ENCODE data around the gene TSPAN7.
A peak's percentile ranks its signal among the peaks of the same experiment; 100 is the strongest.

TSPAN7 gene

GRCh38 chrX:38668771-38669170 lies 107.4 kb downstream of the TSPAN7 start:
- peaks cover 0 to 16% (median 8%) of the 10 kb centered on the region in 5 donors for H3K4me1 ChIP-seq (ENCODE audit: control insufficient read depth in 5 of 5, insufficient read depth in 5 of 5, low read length in 5 of 5)
- no peak overlapping the region for H3K27ac ChIP-seq (ENCODE audit: low read depth, low read length)
- peaks cover 0 to 8% (median 0%) of the 10 kb centered on the region in 5 donors for H3K27me3 ChIP-seq (ENCODE audit: control insufficient read depth in 5 of 5, insufficient read depth in 4 of 5, low read length in 5 of 5)
- no peak overlapping the region for H3K4me3 ChIP-seq (ENCODE audit: low read depth in 1 of 5, low read length in 5 of 5)
- H3K9ac ChIP-seq (ENCODE audit: low read length in 5 of 5) = no peak overlapping the region
- peaks cover 0 to 8% (median 0%) of the 10 kb centered on the region in 5 donors for H3K36me3 ChIP-seq (ENCODE audit: control insufficient read depth in 5 of 5, insufficient read depth in 5 of 5, low read length in 5 of 5)
- no peaks in the 10 kb centered on the region for H3K9me3 ChIP-seq (ENCODE audit: control insufficient read depth in 5 of 5, low read length in 5 of 5)

- Histone ChIP-seq H3K27me3 (ENCODE audit: control insufficient read depth in 5 of 5, insufficient read depth in 4 of 5, low read length in 5 of 5) (peaks cover 0 to 11% (median 0%) of the 10 kb centered on the region in 5 donors), H3K4me1 (ENCODE audit: control insufficient read depth in 5 of 5, insufficient read depth in 5 of 5, low read length in 5 of 5) (peaks cover 0 to 16% (median 8%) of the 10 kb centered on the region in 5 donors), H3K9ac (ENCODE audit: low read length in 5 of 5) (no peak overlapping the region), H3K27ac (ENCODE audit: low read depth, low read length) (no peak overlapping the region), H3K36me3 (ENCODE audit: control insufficient read depth in 5 of 5, insufficient read depth in 5 of 5, low read length in 5 of 5) (peaks cover 0 to 8% (median 0%) of the 10 kb centered on the region in 5 donors), H3K4me3 (ENCODE audit: low read depth in 1 of 5, low read length in 5 of 5) (peak overlapping the region in 1 of 5 donors; percentile 16), H3K9me3 (ENCODE audit: control insufficient read depth in 5 of 5, low read length in 5 of 5) (no peaks in the 10 kb centered on the region)
Observed at GRCh38 chrX:38669428-38669827, 108.1 kb downstream of the TSPAN7 start.

- no peak overlapping the region for H3K4me3 ChIP-seq (ENCODE audit: low read depth in 1 of 5, low read length in 5 of 5)
- peaks cover 0 to 5% (median 0%) of the 10 kb centered on the region in 5 donors for H3K36me3 ChIP-seq (ENCODE audit: control insufficient read depth in 5 of 5, insufficient read depth in 5 of 5, low read length in 5 of 5)
- no peak overlapping the region for H3K27ac ChIP-seq (ENCODE audit: low read depth, low read length)
- no peaks in the 10 kb centered on the region for H3K9me3 ChIP-seq (ENCODE audit: control insufficient read depth in 5 of 5, low read length in 5 of 5)
- no peak overlapping the region for H3K9ac ChIP-seq (ENCODE audit: low read length in 5 of 5)
- H3K4me1 ChIP-seq (ENCODE audit: control insufficient read depth in 5 of 5, insufficient read depth in 5 of 5, low read length in 5 of 5) = peaks cover 0 to 16% (median 8%) of the 10 kb centered on the region in 5 donors
- peaks cover 0 to 17% (median 0%) of the 10 kb centered on the region in 5 donors for H3K27me3 ChIP-seq (ENCODE audit: control insufficient read depth in 5 of 5, insufficient read depth in 4 of 5, low read length in 5 of 5)
Observed at GRCh38 chrX:38672646-38673045, 111.3 kb downstream of the TSPAN7 start.

- H3K36me3 ChIP-seq (ENCODE audit: control insufficient read depth in 5 of 5, insufficient read depth in 5 of 5, low read length in 5 of 5) = peaks cover 0 to 5% (median 0%) of the 10 kb centered on the region in 5 donors
- peaks cover 0 to 3% (median 0%) of the 10 kb centered on the region in 5 donors for H3K4me1 ChIP-seq (ENCODE audit: control insufficient read depth in 5 of 5, insufficient read depth in 5 of 5, low read length in 5 of 5)
- no peak overlapping the region for H3K9ac ChIP-seq (ENCODE audit: low read length in 5 of 5)
- H3K9me3 ChIP-seq (ENCODE audit: control insufficient read depth in 5 of 5, low read length in 5 of 5) = no peaks in the 10 kb centered on the region
- no peak overlapping the region for H3K27ac ChIP-seq (ENCODE audit: low read depth, low read length)
- peaks cover 0 to 15% (median 0%) of the 10 kb centered on the region in 5 donors for H3K27me3 ChIP-seq (ENCODE audit: control insufficient read depth in 5 of 5, insufficient read depth in 4 of 5, low read length in 5 of 5)
- no peak overlapping the region for H3K4me3 ChIP-seq (ENCODE audit: low read depth in 1 of 5, low read length in 5 of 5)
Observed at GRCh38 chrX:38675856-38676255, 114.5 kb downstream of the TSPAN7 start.

- Histone ChIP-seq H3K27me3 (ENCODE audit: control insufficient read depth in 5 of 5, insufficient read depth in 4 of 5, low read length in 5 of 5) (peaks cover 0 to 10% (median 3%) of the 10 kb centered on the region in 5 donors), H3K4me1 (ENCODE audit: control insufficient read depth in 5 of 5, insufficient read depth in 5 of 5, low read length in 5 of 5) (no peaks in the 10 kb centered on the region), H3K27ac (ENCODE audit: low read depth, low read length) (no peak overlapping the region)
Observed at GRCh38 chrX:38678183-38678582, 116.8 kb downstream of the TSPAN7 start.

GRCh38 chrX:38678821-38679220 lies 117.5 kb downstream of the TSPAN7 start:
- no peak overlapping the region for H3K9ac ChIP-seq (ENCODE audit: low read length in 5 of 5)

More at GRCh38 chrX:38678183-38678582, 116.8 kb downstream of the TSPAN7 start:
- Histone ChIP-seq H3K36me3 (ENCODE audit: control insufficient read depth in 5 of 5, insufficient read depth in 5 of 5, low read length in 5 of 5) (no peaks in the 10 kb centered on the region), H3K9ac (ENCODE audit: low read length in 5 of 5) (no peak overlapping the region), H3K4me3 (ENCODE audit: low read depth in 1 of 5, low read length in 5 of 5) (no peak overlapping the region), H3K9me3 (ENCODE audit: control insufficient read depth in 5 of 5, low read length in 5 of 5) (no peaks in the 10 kb centered on the region)

GRCh38 chrX:38679695-38680094 lies 118.4 kb downstream of the TSPAN7 start:
- Histone ChIP-seq H3K36me3 (ENCODE audit: control insufficient read depth in 5 of 5, insufficient read depth in 5 of 5, low read length in 5 of 5) (no peaks in the 10 kb centered on the region), H3K4me3 (ENCODE audit: low read depth in 1 of 5, low read length in 5 of 5) (no peak overlapping the region), H3K27me3 (ENCODE audit: control insufficient read depth in 5 of 5, insufficient read depth in 4 of 5, low read length in 5 of 5) (peaks cover 0 to 6% (median 3%) of the 10 kb centered on the region in 5 donors), H3K27ac (ENCODE audit: low read depth, low read length) (no peak overlapping the region), H3K4me1 (ENCODE audit: control insufficient read depth in 5 of 5, insufficient read depth in 5 of 5, low read length in 5 of 5) (no peaks in the 10 kb centered on the region), H3K9me3 (ENCODE audit: control insufficient read depth in 5 of 5, low read length in 5 of 5) (no peaks in the 10 kb centered on the region), H3K9ac (ENCODE audit: low read length in 5 of 5) (no peak overlapping the region)

More at GRCh38 chrX:38678821-38679220, 117.5 kb downstream of the TSPAN7 start:
- no peaks in the 10 kb centered on the region for H3K36me3 ChIP-seq (ENCODE audit: control insufficient read depth in 5 of 5, insufficient read depth in 5 of 5, low read length in 5 of 5)
- H3K4me1 ChIP-seq (ENCODE audit: control insufficient read depth in 5 of 5, insufficient read depth in 5 of 5, low read length in 5 of 5) = no peaks in the 10 kb centered on the region
- peaks cover 0 to 10% (median 3%) of the 10 kb centered on the region in 5 donors for H3K27me3 ChIP-seq (ENCODE audit: control insufficient read depth in 5 of 5, insufficient read depth in 4 of 5, low read length in 5 of 5)
- no peaks in the 10 kb centered on the region for H3K9me3 ChIP-seq (ENCODE audit: control insufficient read depth in 5 of 5, low read length in 5 of 5)
- H3K27ac ChIP-seq (ENCODE audit: low read depth, low read length) = no peak overlapping the region
- no peak overlapping the region for H3K4me3 ChIP-seq (ENCODE audit: low read depth in 1 of 5, low read length in 5 of 5)

- peaks cover 0 to 2% (median 0%) of the 10 kb centered on the region in 5 donors for H3K36me3 ChIP-seq (ENCODE audit: control insufficient read depth in 5 of 5, insufficient read depth in 5 of 5, low read length in 5 of 5)
- H3K4me3 ChIP-seq (ENCODE audit: low read depth in 1 of 5, low read length in 5 of 5) = no peak overlapping the region
- no peaks in the 10 kb centered on the region for H3K9me3 ChIP-seq (ENCODE audit: control insufficient read depth in 5 of 5, low read length in 5 of 5)
- peaks cover 0 to 8% (median 2%) of the 10 kb centered on the region in 5 donors for H3K27me3 ChIP-seq (ENCODE audit: control insufficient read depth in 5 of 5, insufficient read depth in 4 of 5, low read length in 5 of 5)
- H3K4me1 ChIP-seq (ENCODE audit: control insufficient read depth in 5 of 5, insufficient read depth in 5 of 5, low read length in 5 of 5) = no peaks in the 10 kb centered on the region
- no peak overlapping the region for H3K9ac ChIP-seq (ENCODE audit: low read length in 5 of 5)
- no peak overlapping the region for H3K27ac ChIP-seq (ENCODE audit: low read depth, low read length)
Observed at GRCh38 chrX:38682095-38682494, 120.8 kb downstream of the TSPAN7 start.

GRCh38 chrX:38692961-38693360 lies 131.6 kb downstream of the TSPAN7 start:
- H3K9ac ChIP-seq (ENCODE audit: low read length in 5 of 5) = no peak overlapping the region
- H3K9me3 ChIP-seq (ENCODE audit: control insufficient read depth in 5 of 5, low read length in 5 of 5) = peaks cover 0 to 6% (median 3%) of the 10 kb centered on the region in 5 donors
- no peak overlapping the region for H3K27ac ChIP-seq (ENCODE audit: low read depth, low read length)
- H3K4me1 ChIP-seq (ENCODE audit: control insufficient read depth in 5 of 5, insufficient read depth in 5 of 5, low read length in 5 of 5) = no peaks in the 10 kb centered on the region
- H3K4me3 ChIP-seq (ENCODE audit: low read depth in 1 of 5, low read length in 5 of 5) = no peak overlapping the region
- H3K27me3 ChIP-seq (ENCODE audit: control insufficient read depth in 5 of 5, insufficient read depth in 4 of 5, low read length in 5 of 5) = peaks cover 0 to 7% (median 1%) of the 10 kb centered on the region in 5 donors
- peaks cover 0 to 4% (median 0%) of the 10 kb centered on the region in 5 donors for H3K36me3 ChIP-seq (ENCODE audit: control insufficient read depth in 5 of 5, insufficient read depth in 5 of 5, low read length in 5 of 5)

GRCh38 chrX:38694394-38694793 lies 133.1 kb downstream of the TSPAN7 start:
- H3K36me3 ChIP-seq (ENCODE audit: control insufficient read depth in 5 of 5, insufficient read depth in 5 of 5, low read length in 5 of 5) = no peaks in the 10 kb centered on the region
- peaks cover 0 to 3% (median 1%) of the 10 kb centered on the region in 5 donors for H3K4me1 ChIP-seq (ENCODE audit: control insufficient read depth in 5 of 5, insufficient read depth in 5 of 5, low read length in 5 of 5)
- H3K27ac ChIP-seq (ENCODE audit: low read depth, low read length) = no peak overlapping the region
- no peak overlapping the region for H3K9ac ChIP-seq (ENCODE audit: low read length in 5 of 5)
- H3K9me3 ChIP-seq (ENCODE audit: control insufficient read depth in 5 of 5, low read length in 5 of 5) = peaks cover 0 to 6% (median 3%) of the 10 kb centered on the region in 5 donors
- peaks cover 0 to 10% (median 0%) of the 10 kb centered on the region in 5 donors for H3K27me3 ChIP-seq (ENCODE audit: control insufficient read depth in 5 of 5, insufficient read depth in 4 of 5, low read length in 5 of 5)
- H3K4me3 ChIP-seq (ENCODE audit: low read depth in 1 of 5, low read length in 5 of 5) = no peak overlapping the region
